Muscle layer of colon (tissue), 2 donors: Measurements from ENCODE around the gene TNKS2.
"Not testable (repeated sequence)": the region's sequence is repeated elsewhere in the genome, so short reads cannot be mapped to it uniquely, and the experiment has no call there.

Source experiments
- H3K27ac ChIP-seq: one replicate; pipeline ENCODE4 v1.7.0; 2013; ENCODE audit warnings: low read depth, mild to moderate bottlenecking, low read length, moderate library complexity
- H3K27me3 ChIP-seq, 2 donors: one replicate each; pipeline ENCODE4 v1.7.0; 2013; ENCODE audit warnings: low read length in 2 of 2, mild to moderate bottlenecking in 2 of 2; ENCODE audit not compliant: insufficient read depth in 2 of 2, control insufficient read depth in 1 of 2
- H3K36me3 ChIP-seq: one replicate; pipeline ENCODE4 v1.7.0; 2013; ENCODE audit warnings: mild to moderate bottlenecking, low read length; ENCODE audit not compliant: insufficient read depth
- H3K4me1 ChIP-seq: one replicate; pipeline ENCODE4 v1.7.0; 2013; ENCODE audit warnings: mild to moderate bottlenecking, low read length; ENCODE audit not compliant: insufficient read depth
- H3K4me3 ChIP-seq, 2 donors: one replicate each; pipeline ENCODE4 v1.7.0; 2013; ENCODE audit warnings: low read length in 2 of 2, low read depth in 1 of 2, mild to moderate bottlenecking in 1 of 2, moderate library complexity in 1 of 2
- H3K9ac ChIP-seq: one replicate; pipeline ENCODE4 v1.7.0; 2013; ENCODE audit warnings: low read length
- H3K9me3 ChIP-seq: one replicate; pipeline ENCODE4 v1.7.0; 2013; ENCODE audit warnings: mild to moderate bottlenecking, low read length
- donor health status: abdominal sarcoma.
- donor health status: Adenocarcinoma of cecum.

The TNKS2 gene

GRCh38 chr10:91797874-91798648 lies at the start of gene TNKS2:
Gene TNKS2 (plus strand): TSS chr10:91798426. CDS start chr10:91798691, 265 bp downstream.
- peak within 1 kb of the TSS; percentile 86 to 95 for H3K4me3 ChIP-seq
- no peaks in the 10 kb centered on the region for H3K9me3 ChIP-seq
- no peaks in the 10 kb centered on the region for H3K27me3 ChIP-seq
- H3K9ac ChIP-seq, result peak within 1 kb of the TSS; percentile 98
- peaks cover 19% of the 10 kb centered on the region for H3K4me1 ChIP-seq
- H3K27ac ChIP-seq, result peak within 1 kb of the TSS; percentile 88
- H3K36me3 ChIP-seq, result no peaks in the 10 kb centered on the region

DNA sequence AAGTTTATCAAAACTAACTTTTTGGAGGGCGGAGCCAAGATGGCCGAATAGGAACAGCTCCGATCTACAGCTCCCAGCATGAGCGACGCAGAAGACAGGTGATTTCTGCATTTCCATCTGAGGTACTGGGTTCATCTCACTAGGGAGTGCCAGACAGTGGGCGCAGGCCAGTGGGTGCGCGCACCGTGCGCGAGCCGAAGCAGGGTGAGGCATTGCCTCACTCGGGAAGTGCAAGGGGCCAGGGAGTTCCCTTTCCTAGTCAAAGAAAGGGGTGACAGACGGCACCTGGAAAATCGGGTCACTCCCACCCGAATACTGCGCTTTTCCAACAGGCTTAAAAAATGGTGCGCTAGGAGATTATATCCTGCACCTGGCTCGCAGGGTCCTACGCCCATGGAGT lies 48.6 kb upstream of the TNKS2 start:
- H3K9me3 ChIP-seq, H3K9ac ChIP-seq, H3K4me3 ChIP-seq, H3K36me3 ChIP-seq, H3K27me3 ChIP-seq, H3K4me1 ChIP-seq, H3K27ac ChIP-seq: not testable (repeated sequence)

- no peaks in the 10 kb centered on the region for H3K4me1 ChIP-seq
- no peaks in the 10 kb centered on the region for H3K27me3 ChIP-seq
- H3K4me3 ChIP-seq, result no peak overlapping the region
- no peak overlapping the region for H3K27ac ChIP-seq
- no peaks in the 10 kb centered on the region for H3K36me3 ChIP-seq
- H3K9me3 ChIP-seq, result no peaks in the 10 kb centered on the region
- no peak overlapping the region for H3K9ac ChIP-seq
Measured at GRCh38 chr10:91756286-91756685, 41.9 kb upstream of the TNKS2 start.

GRCh38 chr10:91758303-91759146 lies 39.7 kb upstream of the TNKS2 start:
- Histone ChIP-seq H3K9ac (no peak overlapping the region), H3K4me1 (no peaks in the 10 kb centered on the region), H3K27me3 (no peaks in the 10 kb centered on the region), H3K9me3 (no peaks in the 10 kb centered on the region), H3K36me3 (no peaks in the 10 kb centered on the region), H3K27ac (no peak overlapping the region), H3K4me3 (no peak overlapping the region)

DNA sequence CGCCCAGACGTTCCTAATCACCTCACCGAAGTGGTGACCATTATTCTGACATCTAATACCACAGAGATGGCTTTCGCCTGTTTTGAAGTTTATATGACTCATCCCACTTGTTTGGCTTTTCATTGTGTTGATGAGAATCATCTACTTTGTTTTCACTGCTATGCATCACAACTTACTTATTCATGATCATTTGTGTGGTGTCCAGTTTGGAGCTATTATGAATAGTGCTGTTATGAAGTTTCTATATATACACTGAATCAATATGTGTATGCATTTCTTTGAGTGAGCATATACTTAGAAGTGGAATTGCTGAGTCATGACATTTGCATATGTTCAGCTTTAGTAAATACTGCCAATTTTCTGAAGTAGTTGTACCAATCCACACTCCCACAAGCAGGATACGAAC lies 38.6 kb upstream of the TNKS2 start:
- H3K4me1 ChIP-seq, result no peaks in the 10 kb centered on the region
- no peaks in the 10 kb centered on the region for H3K36me3 ChIP-seq
- H3K9me3 ChIP-seq, result no peaks in the 10 kb centered on the region
- no peaks in the 10 kb centered on the region for H3K27me3 ChIP-seq
- H3K27ac ChIP-seq, result no peak overlapping the region
- no peak overlapping the region for H3K9ac ChIP-seq
- H3K4me3 ChIP-seq, result no peak overlapping the region

GRCh38 chr10:91761721-91762120 lies 36.5 kb upstream of the TNKS2 start:
- Histone ChIP-seq H3K4me3 (no peak overlapping the region), H3K27me3 (no peaks in the 10 kb centered on the region), H3K9me3 (no peaks in the 10 kb centered on the region), H3K9ac (no peak overlapping the region), H3K4me1 (no peaks in the 10 kb centered on the region), H3K36me3 (no peaks in the 10 kb centered on the region), H3K27ac (no peak overlapping the region)

GRCh38 chr10:91762878-91763277 lies 35.3 kb upstream of the TNKS2 start:
- Histone ChIP-seq H3K9me3 (no peaks in the 10 kb centered on the region), H3K4me1 (no peaks in the 10 kb centered on the region), H3K27me3 (no peaks in the 10 kb centered on the region), H3K4me3 (no peak overlapping the region), H3K27ac (no peak overlapping the region), H3K36me3 (no peaks in the 10 kb centered on the region), H3K9ac (no peak overlapping the region)

GRCh38 chr10:91766676-91767075 lies 31.6 kb upstream of the TNKS2 start:
- Histone ChIP-seq H3K9ac (no peak overlapping the region), H3K4me1 (no peaks in the 10 kb centered on the region), H3K36me3 (no peaks in the 10 kb centered on the region), H3K4me3 (no peak overlapping the region), H3K9me3 (no peaks in the 10 kb centered on the region), H3K27ac (no peak overlapping the region), H3K27me3 (no peaks in the 10 kb centered on the region)

DNA sequence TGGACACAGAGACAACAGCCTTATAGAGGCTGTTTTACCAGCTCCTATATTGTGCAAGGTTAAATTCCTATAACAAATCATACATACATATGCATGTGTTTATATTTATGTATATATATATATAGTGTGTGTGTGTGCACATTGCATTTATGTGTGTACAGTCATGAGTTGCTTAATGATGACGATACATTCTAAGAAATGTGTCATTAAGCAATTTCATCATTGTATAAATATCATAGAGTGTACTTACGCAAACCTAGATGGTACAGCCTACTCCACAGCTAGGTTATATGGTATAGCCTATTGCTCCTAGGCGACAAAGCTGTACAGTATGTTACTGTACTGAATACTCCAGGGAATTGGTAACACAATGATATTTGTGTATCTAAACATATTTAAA lies 30.1 kb upstream of the TNKS2 start:
- Histone ChIP-seq H3K4me3 (no peak overlapping the region), H3K9me3 (no peaks in the 10 kb centered on the region), H3K27ac (no peak overlapping the region)

DNA sequence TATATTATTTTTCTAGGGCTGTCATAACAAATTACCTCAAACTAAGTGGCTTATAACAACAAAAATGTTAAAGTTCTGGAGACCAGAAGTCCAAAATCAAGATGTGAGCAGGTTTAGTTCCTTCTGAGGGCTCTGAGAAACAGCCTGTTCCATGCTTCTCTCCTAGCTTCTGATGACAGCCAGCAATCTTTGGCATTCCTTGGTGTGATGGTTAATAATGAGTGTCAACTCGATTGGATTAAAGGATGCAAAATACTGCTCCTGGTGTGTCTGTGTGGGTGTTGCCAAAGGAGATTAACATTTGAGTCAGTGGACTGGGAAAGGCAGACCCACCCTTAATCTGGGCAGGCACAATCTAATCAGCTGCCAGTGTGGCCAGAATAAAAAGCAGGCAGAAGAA lies 26.3 kb upstream of the TNKS2 start:
- no peaks in the 10 kb centered on the region for H3K36me3 ChIP-seq
- no peaks in the 10 kb centered on the region for H3K4me1 ChIP-seq
- no peak overlapping the region for H3K4me3 ChIP-seq
- no peak overlapping the region for H3K9ac ChIP-seq
- H3K27me3 ChIP-seq, result no peaks in the 10 kb centered on the region
- H3K9me3 ChIP-seq, result no peaks in the 10 kb centered on the region
- H3K27ac ChIP-seq, result no peak overlapping the region

More for the DNA sequence above, 30.1 kb upstream of the TNKS2 start:
- Histone ChIP-seq H3K36me3 (no peaks in the 10 kb centered on the region), H3K9ac (no peak overlapping the region), H3K4me1 (no peaks in the 10 kb centered on the region), H3K27me3 (no peaks in the 10 kb centered on the region)

DNA sequence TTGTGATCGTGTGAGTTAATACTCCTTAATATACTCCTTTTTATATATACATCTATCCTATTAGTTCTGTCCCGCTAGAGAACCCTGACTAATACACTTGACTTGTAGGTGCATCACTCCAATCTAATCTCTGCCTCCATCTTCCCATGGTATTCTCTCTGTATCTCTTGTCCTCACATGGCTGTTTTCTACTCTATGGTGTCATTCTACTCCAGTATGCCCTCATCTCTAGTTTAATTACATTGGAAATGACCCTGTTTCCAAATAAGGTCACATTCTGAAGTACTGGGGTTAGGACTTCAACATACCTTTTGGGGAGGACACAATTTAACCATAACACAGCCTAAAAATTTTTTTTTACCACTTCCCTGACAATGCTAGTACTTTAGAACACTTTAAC lies 25.8 kb upstream of the TNKS2 start:
- H3K9ac ChIP-seq, result no peak overlapping the region
- H3K9me3 ChIP-seq, result no peaks in the 10 kb centered on the region
- H3K36me3 ChIP-seq, result no peaks in the 10 kb centered on the region
- no peak overlapping the region for H3K27ac ChIP-seq
- H3K27me3 ChIP-seq, result no peaks in the 10 kb centered on the region
- no peaks in the 10 kb centered on the region for H3K4me1 ChIP-seq
- H3K4me3 ChIP-seq, result no peak overlapping the region
